GM18519 (cell line): ENCODE results near the gene GUF1.

Experiments used
- ATAC-seq: cut with Tn5 transposase; IDR thresholded peaks from one replicate; pipeline ENCODE4 v1.9.1; 2021; ENCODE audit warnings: mild to moderate bottlenecking, moderate library complexity; ENCODE audit not compliant: unreplicated experiment, low FRiP score

GUF1 gene, protein sequence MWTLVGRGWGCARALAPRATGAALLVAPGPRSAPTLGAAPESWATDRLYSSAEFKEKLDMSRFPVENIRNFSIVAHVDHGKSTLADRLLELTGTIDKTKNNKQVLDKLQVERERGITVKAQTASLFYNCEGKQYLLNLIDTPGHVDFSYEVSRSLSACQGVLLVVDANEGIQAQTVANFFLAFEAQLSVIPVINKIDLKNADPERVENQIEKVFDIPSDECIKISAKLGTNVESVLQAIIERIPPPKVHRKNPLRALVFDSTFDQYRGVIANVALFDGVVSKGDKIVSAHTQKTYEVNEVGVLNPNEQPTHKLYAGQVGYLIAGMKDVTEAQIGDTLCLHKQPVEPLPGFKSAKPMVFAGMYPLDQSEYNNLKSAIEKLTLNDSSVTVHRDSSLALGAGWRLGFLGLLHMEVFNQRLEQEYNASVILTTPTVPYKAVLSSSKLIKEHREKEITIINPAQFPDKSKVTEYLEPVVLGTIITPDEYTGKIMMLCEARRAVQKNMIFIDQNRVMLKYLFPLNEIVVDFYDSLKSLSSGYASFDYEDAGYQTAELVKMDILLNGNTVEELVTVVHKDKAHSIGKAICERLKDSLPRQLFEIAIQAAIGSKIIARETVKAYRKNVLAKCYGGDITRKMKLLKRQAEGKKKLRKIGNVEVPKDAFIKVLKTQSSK

GRCh38 chr4:44678094-44679041, at the start of gene GUF1:
Gene GUF1 (plus strand): TSS chr4:44678420. CDS start chr4:44678623, 203 bp downstream.
- peak; percentile 93 for ATAC-seq

GRCh38 chr4:44629280-44629866, 48.8 kb upstream of the GUF1 start:
- peak; percentile 94 for ATAC-seq

DNA sequence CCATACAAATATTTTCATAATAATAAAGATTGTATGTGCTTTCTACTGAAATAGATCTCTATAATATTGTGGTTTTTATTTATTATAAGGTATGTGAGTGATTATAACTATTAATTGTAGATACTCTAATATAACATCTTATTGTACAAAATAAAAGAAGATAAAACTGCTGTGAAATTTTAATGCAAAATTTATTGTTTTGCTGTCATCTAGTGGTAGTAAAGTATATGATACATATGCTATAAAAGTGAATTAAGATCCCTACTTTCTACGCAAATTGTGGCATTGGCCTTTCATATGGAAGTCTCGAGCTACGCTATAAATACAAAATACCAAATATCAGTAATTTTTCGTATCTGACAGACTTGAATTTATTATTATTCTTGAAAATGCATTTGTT, 46.1 kb upstream of the GUF1 start:
- ATAC-seq = no peak

DNA sequence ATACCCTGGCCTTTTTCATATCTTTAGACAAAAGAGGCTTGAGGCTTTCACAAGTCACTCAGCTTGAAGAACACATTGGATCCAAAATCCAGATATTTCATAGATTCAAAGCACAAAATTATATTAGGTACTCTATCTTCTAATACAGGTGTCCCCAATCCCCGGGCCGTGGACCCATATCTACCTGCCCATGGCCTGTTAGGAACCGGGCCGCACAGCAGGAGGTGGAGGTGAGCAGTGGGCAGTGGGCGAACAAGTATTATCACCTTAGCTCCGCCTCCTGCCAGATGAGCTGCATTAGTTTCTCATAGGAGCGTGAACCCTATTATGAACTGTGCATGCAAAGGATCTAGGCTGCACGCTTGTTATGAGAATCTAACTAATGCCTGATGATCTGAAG, 45.5 kb upstream of the GUF1 start:
- ATAC-seq = no peak

DNA sequence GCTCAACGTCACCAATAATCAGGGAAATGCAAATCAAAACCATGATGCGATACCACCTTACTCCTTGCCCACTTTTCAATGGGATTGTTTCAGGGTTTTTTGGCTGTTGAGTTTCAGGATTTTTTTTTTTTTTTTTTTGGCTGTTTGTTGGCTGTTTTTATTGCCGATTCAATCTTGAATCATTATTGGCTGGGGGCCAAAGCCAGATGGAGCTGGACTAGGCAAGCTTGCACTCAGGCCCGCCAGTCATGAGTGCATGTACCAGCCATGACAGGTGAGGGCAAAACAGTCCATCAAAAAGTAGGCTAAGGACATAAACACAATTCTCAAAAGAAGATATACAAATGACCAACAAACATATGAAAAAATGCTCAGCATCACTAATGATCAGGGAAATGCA, 40.1 kb upstream of the GUF1 start:
- ATAC-seq = no peak

DNA sequence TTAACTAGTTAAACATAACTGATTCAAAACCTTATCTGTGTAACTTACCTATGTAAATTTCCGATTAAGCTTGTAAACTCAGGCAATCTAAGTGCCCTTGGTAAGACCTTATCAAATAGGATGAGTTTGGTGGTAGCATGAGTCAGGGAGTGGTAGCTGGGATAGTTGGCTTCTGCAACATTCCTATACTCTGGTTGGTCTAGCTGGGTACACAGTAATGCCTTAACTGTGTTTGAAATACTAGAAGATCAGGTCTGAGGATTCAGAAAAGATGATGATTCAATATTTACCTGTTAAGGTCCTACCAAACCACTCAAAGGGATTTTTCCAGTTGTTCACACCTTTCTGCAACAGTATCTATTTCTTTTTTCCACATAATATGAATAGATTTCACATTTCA, 32.1 kb upstream of the GUF1 start:
- ATAC-seq = no peak

- no peak for ATAC-seq
These were observed 26.8 kb upstream of the GUF1 start, which contains the start of gene YIPF7 for GRCh38 chr4:44651425-44651824. Gene YIPF7 (minus strand): TSS chr4:44651625. CDS start chr4:44650100, 1,525 bp downstream.

DNA sequence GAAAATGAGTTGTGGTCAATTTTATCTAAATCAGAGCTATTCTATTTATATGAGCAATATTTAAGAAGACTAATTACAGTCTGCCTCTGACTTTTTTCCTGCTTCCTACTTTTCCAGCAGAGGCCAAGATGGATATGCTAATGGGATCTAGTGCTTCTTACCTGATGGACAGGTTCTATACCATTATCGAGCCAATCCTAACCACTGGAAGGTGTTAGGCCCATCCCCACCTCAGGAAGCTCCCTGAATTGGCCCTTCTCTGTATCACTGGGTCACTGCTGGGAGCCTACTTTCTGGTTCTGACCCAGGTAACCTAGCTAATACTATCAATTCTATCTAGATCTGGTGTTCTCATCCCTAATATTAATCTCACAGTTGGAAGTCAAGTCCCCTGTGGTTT, 26.2 kb upstream of the GUF1 start:
- no peak for ATAC-seq

DNA sequence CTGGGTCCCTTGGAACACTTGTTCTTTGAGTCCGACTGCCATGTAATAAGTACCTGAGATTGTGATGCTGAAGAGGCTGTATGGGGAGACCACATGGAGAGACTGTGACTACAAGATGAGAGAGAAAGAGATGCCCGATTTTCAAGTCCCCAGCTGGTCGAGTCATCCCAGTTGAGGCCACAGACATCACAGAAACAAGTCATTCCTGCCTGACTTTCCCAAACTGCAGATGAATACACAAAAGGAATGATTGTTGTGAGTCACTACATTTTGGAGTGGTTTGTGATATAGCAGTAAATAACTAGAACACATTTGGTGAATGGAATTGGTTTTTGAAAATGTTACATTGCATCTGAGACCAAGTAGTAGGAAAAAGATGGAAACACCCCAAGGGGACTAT, 17.8 kb upstream of the GUF1 start:
- ATAC-seq = no peak

DNA sequence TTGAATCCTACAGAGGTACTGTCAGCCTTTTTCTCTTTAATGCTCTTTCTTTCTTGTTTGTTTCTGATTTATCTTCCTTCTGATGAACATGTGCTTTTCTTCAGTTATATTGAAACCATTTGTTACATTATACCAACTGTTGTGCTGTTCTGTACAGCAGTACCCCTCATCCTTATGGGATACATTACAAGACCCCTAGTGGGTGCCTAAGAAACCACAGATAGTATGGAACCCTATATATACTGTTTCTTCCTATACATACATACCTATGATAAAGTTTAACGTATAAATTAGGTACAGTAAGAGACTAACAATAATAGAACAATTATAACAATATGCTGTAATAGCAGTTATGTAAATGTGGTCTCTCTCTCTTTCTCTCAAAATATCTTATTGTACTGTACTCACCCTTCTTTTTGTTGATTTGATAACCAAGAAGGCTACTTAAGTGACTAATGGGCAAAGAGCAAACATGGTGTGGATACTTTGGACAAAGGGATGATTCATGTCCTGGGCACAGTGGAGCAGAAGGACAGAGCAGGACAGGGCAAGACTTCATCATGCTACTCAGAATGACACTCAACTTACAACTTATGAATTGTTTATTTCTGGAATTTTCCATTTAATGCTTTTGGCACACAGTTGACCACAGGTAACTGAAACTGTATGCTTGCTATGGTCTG, 16.1 kb upstream of the GUF1 start:
- no peak for ATAC-seq

DNA sequence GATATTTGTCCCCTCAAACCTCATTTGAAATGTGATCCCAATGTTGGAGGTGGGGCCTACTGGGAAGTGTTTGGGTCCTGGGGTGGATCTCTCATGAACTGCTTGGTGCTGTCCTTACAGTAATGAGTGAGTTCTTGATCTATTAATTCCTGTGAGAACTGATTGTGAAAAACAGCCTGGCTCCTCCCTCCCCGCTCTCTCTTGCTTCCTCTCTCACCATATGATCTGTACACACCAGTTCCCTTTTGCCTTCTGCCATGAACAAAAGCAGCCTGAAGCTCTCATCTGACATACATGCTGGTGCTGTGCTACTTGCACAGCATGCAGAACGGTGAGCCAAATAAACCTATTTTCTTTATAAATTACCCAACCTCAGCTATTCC, 15.6 kb upstream of the GUF1 start:
- peak; percentile 88 for ATAC-seq

- no peak for ATAC-seq
These were observed 14.5 kb upstream of the GUF1 start for GRCh38 chr4:44663539-44664263.

DNA sequence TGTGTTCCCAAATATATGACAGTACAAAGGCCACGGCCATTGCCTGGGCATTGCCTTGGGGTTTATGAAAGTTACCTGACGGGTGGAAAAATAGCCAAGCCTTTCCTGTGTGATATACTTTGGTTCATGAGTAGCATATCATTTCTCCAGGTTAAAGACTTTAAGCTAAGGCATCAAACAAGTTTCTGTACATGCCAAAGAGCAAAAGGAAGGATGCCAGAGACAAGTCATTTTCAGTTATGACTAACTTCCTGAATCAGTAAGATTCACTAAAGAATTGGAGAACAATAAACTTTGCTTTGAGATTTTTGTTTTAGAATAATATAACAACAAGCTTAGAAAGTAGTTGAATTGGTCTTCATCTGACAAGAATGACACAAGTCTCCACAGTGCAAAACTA, 9.7 kb upstream of the GUF1 start:
- no peak for ATAC-seq

- no peak for ATAC-seq
These were observed 7.6 kb upstream of the GUF1 start for GRCh38 chr4:44670506-44671199.

DNA sequence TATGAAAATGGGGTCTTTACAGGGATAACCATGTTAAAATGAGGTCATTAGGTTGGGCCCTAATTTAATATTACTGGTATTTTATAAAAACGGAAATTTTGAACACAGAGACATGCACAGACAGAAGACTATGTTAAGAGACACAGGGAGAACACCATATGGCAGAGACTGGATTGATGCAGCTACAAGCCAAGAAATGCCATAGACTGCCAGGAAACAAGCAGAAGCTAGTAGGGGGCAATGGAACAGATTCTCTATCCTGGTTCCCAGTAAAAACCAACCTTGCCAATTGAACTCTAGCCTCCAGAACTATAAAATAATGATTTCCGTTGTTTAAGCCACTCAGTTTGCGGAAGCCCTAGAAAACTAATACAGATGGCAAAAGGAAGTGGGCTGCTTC, 6.6 kb upstream of the GUF1 start:
- ATAC-seq = no peak

DNA sequence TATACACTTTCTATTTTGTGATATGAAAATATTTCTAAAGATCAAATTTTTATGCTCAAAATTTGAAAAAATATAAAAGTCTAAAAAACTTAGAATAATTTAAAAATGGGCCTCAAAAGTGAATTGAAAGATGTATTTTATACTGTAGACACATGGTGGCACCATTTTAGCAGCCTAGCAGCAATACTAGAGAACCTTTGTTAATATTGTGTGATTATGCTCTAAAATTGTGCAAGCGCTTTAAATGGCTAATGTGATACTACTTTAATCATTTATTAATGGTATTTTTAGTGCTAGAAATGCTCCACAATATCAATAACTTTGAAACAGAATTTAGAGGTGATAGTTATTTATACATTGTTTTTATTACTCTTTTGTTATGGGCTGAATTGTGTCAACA, 3.7 kb upstream of the GUF1 start:
- no peak for ATAC-seq

DNA sequence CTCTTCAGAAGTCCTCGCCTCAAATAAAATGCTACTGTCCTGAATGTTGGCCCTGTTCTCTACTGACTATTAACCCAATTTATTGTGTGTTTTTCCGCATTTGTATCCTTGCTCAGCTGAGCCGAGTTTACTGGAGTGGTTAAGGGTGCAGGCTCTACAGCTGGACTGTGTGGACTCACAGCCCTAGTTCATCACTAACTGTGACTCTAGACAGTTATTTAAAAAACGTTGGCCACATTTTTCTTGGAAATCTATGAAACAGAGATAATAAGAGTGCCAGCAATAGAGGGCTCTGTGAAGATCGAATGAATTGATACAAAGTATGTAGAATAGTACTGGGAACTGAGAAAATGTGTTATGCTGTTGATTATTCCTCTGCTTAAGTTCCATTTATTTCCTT, 2.9 kb upstream of the GUF1 start:
- no peak for ATAC-seq

- ATAC-seq = no peak
These were observed 840 bp downstream of the GUF1 start for GRCh38 chr4:44679060-44679459.

- ATAC-seq = no peak
These were observed 6.4 kb downstream of the GUF1 start for GRCh38 chr4:44684648-44685047.
